H9 (cell line): ENCODE results near the gene MRPS15. TPM values are rescaled to one million over a fixed set of nuclear protein-coding genes. Genes with fewer than 3 reads are reported as not detected.

Experiments
- DNase-seq: peaks from one replicate; pipeline ENCODE4 v3.0.0-alpha.2; 2017
- H2AFZ ChIP-seq: one replicate; pipeline ENCODE4 v1.6.1; 2013; ENCODE audit warnings: mild to moderate bottlenecking, low read length, control low read depth, moderate library complexity
- H2AK5ac ChIP-seq: 2 replicates; pipeline ENCODE4 v1.6.1; 2013; ENCODE audit warnings: low read length, control low read depth, mixed read lengths; ENCODE audit not compliant: insufficient read length
- H2BK120ac ChIP-seq: one replicate; pipeline ENCODE4 v1.6.1; 2013; ENCODE audit warnings: low read depth, mild to moderate bottlenecking, low read length, control low read depth, inconsistent platforms; ENCODE audit not compliant: poor library complexity, severe bottlenecking
- H2BK12ac ChIP-seq: 2 replicates; pipeline ENCODE4 v1.6.1; 2013; ENCODE audit warnings: low read length, control low read depth, mixed read lengths, low read depth; ENCODE audit not compliant: insufficient read length
- H2BK15ac ChIP-seq: 2 replicates; pipeline ENCODE4 v1.6.1; 2013; ENCODE audit warnings: low read depth, low read length, control low read depth
- H2BK20ac ChIP-seq: one replicate; pipeline ENCODE4 v1.6.1; 2013; ENCODE audit warnings: low read depth, mild to moderate bottlenecking, low read length, control low read depth, inconsistent platforms; ENCODE audit not compliant: poor library complexity, severe bottlenecking
- H2BK5ac ChIP-seq: 2 replicates; pipeline ENCODE4 v1.6.1; 2013; ENCODE audit warnings: low read length, control low read depth, mixed read lengths; ENCODE audit not compliant: insufficient read length
- H3K14ac ChIP-seq: 2 replicates; pipeline ENCODE4 v1.6.1; 2013; ENCODE audit warnings: low read length, control low read depth; ENCODE audit not compliant: insufficient read depth
- H3K18ac ChIP-seq: 2 replicates; pipeline ENCODE4 v1.6.1; 2013; ENCODE audit warnings: low read depth, mild to moderate bottlenecking, mixed read lengths, low read length, control low read depth; ENCODE audit not compliant: insufficient read length
- H3K23ac ChIP-seq: 2 replicates; pipeline ENCODE4 v1.6.1; 2013; ENCODE audit warnings: low read length, control low read depth, mixed read lengths, low read depth; ENCODE audit not compliant: insufficient read length
- H3K23me2 ChIP-seq: 2 replicates; pipeline ENCODE4 v1.6.1; 2013; ENCODE audit warnings: low read depth, mild to moderate bottlenecking, mixed read lengths, low read length, control low read depth; ENCODE audit not compliant: insufficient read length, poor library complexity, severe bottlenecking
- H3K27ac ChIP-seq: 2 replicates; pipeline ENCODE4 v1.5.1; 2013; ENCODE audit warnings: low read length, control low read depth, mixed read lengths, low read depth; ENCODE audit not compliant: insufficient read length
- H3K27me3 ChIP-seq: 2 replicates; pipeline ENCODE4 v1.6.1; 2013; ENCODE audit warnings: low read length, control low read depth, inconsistent platforms; ENCODE audit not compliant: insufficient read depth
- H3K4ac ChIP-seq: 2 replicates; pipeline ENCODE4 v1.6.1; 2013; ENCODE audit warnings: low read depth, mild to moderate bottlenecking, control low read depth, inconsistent platforms, low read length, moderate library complexity
- H3K4me1 ChIP-seq: 2 replicates; pipeline ENCODE4 v1.6.1; 2013; ENCODE audit warnings: low read length, control low read depth, inconsistent platforms; ENCODE audit not compliant: insufficient read depth
- H3K4me2 ChIP-seq: 2 replicates; pipeline ENCODE4 v1.6.1; 2013; ENCODE audit warnings: low read length, control low read depth, mixed read lengths; ENCODE audit not compliant: insufficient read length, insufficient read depth
- H3K56ac ChIP-seq: 2 replicates; pipeline ENCODE4 v1.6.1; 2013; ENCODE audit warnings: low read depth, mild to moderate bottlenecking, mixed read lengths, low read length, control low read depth; ENCODE audit not compliant: insufficient read length
- H3K79me1 ChIP-seq: 2 replicates; pipeline ENCODE4 v1.6.1; 2013; ENCODE audit warnings: low read depth, mild to moderate bottlenecking, moderate library complexity, low read length, control low read depth, inconsistent platforms; ENCODE audit not compliant: insufficient read depth, poor library complexity, severe bottlenecking
- H3K79me2 ChIP-seq: 2 replicates; pipeline ENCODE4 v1.6.1; 2013; ENCODE audit warnings: low read length, control low read depth, inconsistent platforms; ENCODE audit not compliant: insufficient read depth
- H3K9ac ChIP-seq: 2 replicates; pipeline ENCODE4 v1.6.1; 2013; ENCODE audit warnings: low read length, control low read depth, mixed read lengths; ENCODE audit not compliant: insufficient read length; ENCODE audit errors: extremely low read depth
- H3K9me3 ChIP-seq: one replicate; pipeline ENCODE4 v1.6.1; 2013; ENCODE audit warnings: low read depth, low read length, inconsistent platforms; ENCODE audit not compliant: control insufficient read depth
- H3T11ph ChIP-seq: one replicate; pipeline ENCODE4 v1.6.1; 2013; ENCODE audit warnings: mild to moderate bottlenecking, low read length, control low read depth, inconsistent platforms
- H4K20me1 ChIP-seq: one replicate; pipeline ENCODE4 v1.6.1; 2013; ENCODE audit not compliant: control insufficient read depth, insufficient read length, insufficient read depth
- H4K5ac ChIP-seq: 2 replicates; pipeline ENCODE4 v1.6.1; 2013; ENCODE audit warnings: low read depth, mild to moderate bottlenecking, mixed read lengths, low read length, control low read depth; ENCODE audit not compliant: insufficient read length
- H4K8ac ChIP-seq: replicated peaks from 2 replicates; pipeline ENCODE4 v1.6.1; 2013; ENCODE audit warnings: low read length, control low read depth, mixed read lengths, low read depth; ENCODE audit not compliant: insufficient read length
- H4K91ac ChIP-seq: 2 replicates; pipeline ENCODE4 v1.6.1; 2013; ENCODE audit warnings: low read depth, mild to moderate bottlenecking, moderate library complexity, mixed read lengths, low read length, control low read depth; ENCODE audit not compliant: insufficient read length
- H3K27ac Mint-ChIP-seq, 3 experiments: 2 replicates in 2 of 3; 3 replicates in 1 of 3; pipeline ENCODE4 v1.8.0; 2020 to 2021; ENCODE audit warnings: mixed read lengths in 3 of 3, mild to moderate bottlenecking in 1 of 3, moderate library complexity in 1 of 3
- H3K27me3 Mint-ChIP-seq: 2 replicates; pipeline ENCODE4 v1.8.0; 2021; ENCODE audit warnings: low read depth, mild to moderate bottlenecking, moderate library complexity, mixed read lengths
- H3K36me3 Mint-ChIP-seq, 3 experiments: 2 replicates in 2 of 3; 3 replicates in 1 of 3; pipeline ENCODE4 v1.8.0; 2020 to 2021; ENCODE audit warnings: low read depth in 3 of 3, mixed read lengths in 3 of 3; ENCODE audit not compliant: insufficient read depth in 1 of 3
- H3K4me1 Mint-ChIP-seq, 2 experiments: 2 replicates each; pipeline ENCODE4 v1.8.0; 2020; ENCODE audit warnings: mixed read lengths in 2 of 2
- H3K4me3 Mint-ChIP-seq, 2 experiments: 2 replicates in 1 of 2; 3 replicates in 1 of 2; pipeline ENCODE4 v1.8.0; 2020 to 2021; ENCODE audit warnings: mild to moderate bottlenecking in 2 of 2, mixed read lengths in 2 of 2, moderate library complexity in 1 of 2
- H3K9me3 Mint-ChIP-seq, 2 experiments: 2 replicates in 1 of 2; 3 replicates in 1 of 2; pipeline ENCODE4 v1.8.0; 2020; ENCODE audit warnings: mild to moderate bottlenecking in 2 of 2, mixed read lengths in 2 of 2, moderate library complexity in 1 of 2
- WGBS: extraction: QIAGEN DNeasy Blood & Tissue Kit; methylation state at CpG from one replicate; pipeline ENCODE4 v1.1.7; 2013; ENCODE audit warnings: missing lambda C conversion rate, low lambda C conversion rate, mixed read lengths; ENCODE audit not compliant: insufficient read length; ENCODE audit errors: extremely low coverage; 5-methylcytosine and 5-hydroxymethylcytosine counted together
- total RNA-seq: library from RNA; stranded (reverse); gene quantifications from 2 replicates; pipeline ENCODE4 v1.2.1, GENCODE V29; 2021
- TF ChIP-seq, protein P1 (sequence below): fragments of 200-600 bp; sonication (generic); conservative IDR thresholded peaks from 3 replicates; pipeline ENCODE4 v1.8.0; 2021; ENCODE audit warnings: antibody characterized with exemption, mild to moderate bottlenecking

Gene MRPS15
- total RNA-seq, 1 experiment from 2014 or later = 111 TPM

- Histone ChIP-seq H2BK120ac (no peak overlapping the region), H2BK12ac (no peak overlapping the region), H2BK15ac (no peak overlapping the region), H3K56ac (no peak overlapping the region), H3K23me2 (no peaks in the 10 kb centered on the region), H3K23ac (no peak overlapping the region), H3T11ph (no peak overlapping the region), H4K20me1 (no peaks in the 10 kb centered on the region), H3K4me2 (no peak overlapping the region), H3K9me3 (no peaks in the 10 kb centered on the region), H3K9ac (no peak overlapping the region), H3K18ac (no peak overlapping the region), H3K79me1 (no peaks in the 10 kb centered on the region), H2BK5ac (no peak overlapping the region), H4K91ac (no peak overlapping the region), H4K5ac (no peak overlapping the region), H3K14ac (no peak overlapping the region), H3K27ac (no peak overlapping the region), H3K4me1 (no peaks in the 10 kb centered on the region), H3K27me3 (no peaks in the 10 kb centered on the region), H3K79me2 (no peaks in the 10 kb centered on the region), H2AFZ (no peak overlapping the region), H3K4ac (no peak overlapping the region), H4K8ac (no peak overlapping the region), H2BK20ac (no peak overlapping the region), H2AK5ac (no peak overlapping the region)
- Mint-ChIP-seq H3K27ac (no peak overlapping the region), H3K36me3 (no peaks in the 10 kb centered on the region), H3K4me3 (no peak overlapping the region), H3K9me3 (no peaks in the 10 kb centered on the region), H3K4me1 (peaks cover 7 to 10% of the 10 kb centered on the region in 2 experiments), H3K27me3 (no peaks in the 10 kb centered on the region)
- no CpG with 5 or more reads among the region's 1 CpG for WGBS
- TF ChIP-seq, protein P1, sequence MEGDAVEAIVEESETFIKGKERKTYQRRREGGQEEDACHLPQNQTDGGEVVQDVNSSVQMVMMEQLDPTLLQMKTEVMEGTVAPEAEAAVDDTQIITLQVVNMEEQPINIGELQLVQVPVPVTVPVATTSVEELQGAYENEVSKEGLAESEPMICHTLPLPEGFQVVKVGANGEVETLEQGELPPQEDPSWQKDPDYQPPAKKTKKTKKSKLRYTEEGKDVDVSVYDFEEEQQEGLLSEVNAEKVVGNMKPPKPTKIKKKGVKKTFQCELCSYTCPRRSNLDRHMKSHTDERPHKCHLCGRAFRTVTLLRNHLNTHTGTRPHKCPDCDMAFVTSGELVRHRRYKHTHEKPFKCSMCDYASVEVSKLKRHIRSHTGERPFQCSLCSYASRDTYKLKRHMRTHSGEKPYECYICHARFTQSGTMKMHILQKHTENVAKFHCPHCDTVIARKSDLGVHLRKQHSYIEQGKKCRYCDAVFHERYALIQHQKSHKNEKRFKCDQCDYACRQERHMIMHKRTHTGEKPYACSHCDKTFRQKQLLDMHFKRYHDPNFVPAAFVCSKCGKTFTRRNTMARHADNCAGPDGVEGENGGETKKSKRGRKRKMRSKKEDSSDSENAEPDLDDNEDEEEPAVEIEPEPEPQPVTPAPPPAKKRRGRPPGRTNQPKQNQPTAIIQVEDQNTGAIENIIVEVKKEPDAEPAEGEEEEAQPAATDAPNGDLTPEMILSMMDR = no peak
- DNase-seq = no peak
Measured at GRCh38 chr1:36436821-36437220, 27.4 kb downstream of the MRPS15 start.
